ENCODE data around the gene GNB1.

The GNB1 gene

DNA sequence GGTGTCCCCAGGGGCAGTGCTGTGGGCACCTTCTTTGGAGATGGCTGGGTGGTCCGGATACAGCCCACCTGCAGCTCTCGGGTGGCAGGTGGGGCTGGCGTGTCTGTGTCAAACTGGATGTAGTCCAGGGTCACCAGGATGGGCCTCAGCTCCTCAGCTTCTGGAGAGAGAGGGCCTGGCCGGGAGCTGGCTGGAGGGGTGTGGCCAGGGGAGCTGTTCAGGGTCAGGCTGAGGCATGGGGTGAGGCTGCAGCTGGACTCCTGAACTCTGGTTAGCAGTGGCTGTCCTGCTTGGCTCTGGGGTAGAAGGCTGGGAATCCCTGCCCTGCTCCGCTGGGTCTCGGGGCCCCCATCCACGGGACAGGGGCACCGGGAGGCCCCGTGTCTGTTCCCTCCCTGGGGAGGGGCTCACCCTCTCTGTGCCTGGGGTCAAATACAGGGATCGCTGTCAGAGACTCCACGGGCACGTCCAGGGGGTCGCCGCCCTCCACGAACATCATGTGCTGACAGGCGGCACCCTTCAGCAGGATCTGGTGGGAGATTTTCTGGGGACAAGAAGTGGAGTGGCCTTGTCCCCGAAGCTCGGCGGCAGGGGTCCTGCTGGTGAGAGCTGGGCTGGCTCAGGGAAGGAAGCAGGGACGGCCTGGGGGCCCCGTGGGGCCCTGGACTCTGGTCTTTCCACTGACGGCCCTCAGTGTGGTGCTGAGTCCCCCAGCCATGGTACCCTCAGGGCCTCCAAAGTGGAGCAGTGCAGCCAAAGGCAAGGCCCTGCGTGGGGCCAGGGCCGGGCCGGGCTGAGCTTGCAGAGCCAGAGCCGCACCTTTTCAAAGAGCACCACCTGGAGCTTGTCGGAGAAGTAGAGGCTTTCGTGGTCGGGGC lies 32.3 kb upstream of the GNB1 start:
- no peak for DNase-seq (ENCODE audit: low spot score)

DNA sequence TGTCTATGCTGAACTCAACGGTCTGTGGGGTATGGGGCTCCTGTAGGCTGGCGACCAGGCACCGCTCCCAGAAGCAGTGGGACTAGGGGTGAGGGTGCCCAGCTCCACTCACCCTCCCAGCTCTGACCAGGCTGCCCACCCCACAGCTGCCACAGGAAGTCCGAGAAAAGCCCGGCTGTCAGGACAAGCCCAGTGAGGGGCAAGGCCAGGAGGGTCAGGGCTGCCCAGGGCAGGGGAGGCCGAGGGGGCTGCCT lies 31.7 kb upstream of the GNB1 start:
- DNase-seq (ENCODE audit: low spot score), result no peak

DNA sequence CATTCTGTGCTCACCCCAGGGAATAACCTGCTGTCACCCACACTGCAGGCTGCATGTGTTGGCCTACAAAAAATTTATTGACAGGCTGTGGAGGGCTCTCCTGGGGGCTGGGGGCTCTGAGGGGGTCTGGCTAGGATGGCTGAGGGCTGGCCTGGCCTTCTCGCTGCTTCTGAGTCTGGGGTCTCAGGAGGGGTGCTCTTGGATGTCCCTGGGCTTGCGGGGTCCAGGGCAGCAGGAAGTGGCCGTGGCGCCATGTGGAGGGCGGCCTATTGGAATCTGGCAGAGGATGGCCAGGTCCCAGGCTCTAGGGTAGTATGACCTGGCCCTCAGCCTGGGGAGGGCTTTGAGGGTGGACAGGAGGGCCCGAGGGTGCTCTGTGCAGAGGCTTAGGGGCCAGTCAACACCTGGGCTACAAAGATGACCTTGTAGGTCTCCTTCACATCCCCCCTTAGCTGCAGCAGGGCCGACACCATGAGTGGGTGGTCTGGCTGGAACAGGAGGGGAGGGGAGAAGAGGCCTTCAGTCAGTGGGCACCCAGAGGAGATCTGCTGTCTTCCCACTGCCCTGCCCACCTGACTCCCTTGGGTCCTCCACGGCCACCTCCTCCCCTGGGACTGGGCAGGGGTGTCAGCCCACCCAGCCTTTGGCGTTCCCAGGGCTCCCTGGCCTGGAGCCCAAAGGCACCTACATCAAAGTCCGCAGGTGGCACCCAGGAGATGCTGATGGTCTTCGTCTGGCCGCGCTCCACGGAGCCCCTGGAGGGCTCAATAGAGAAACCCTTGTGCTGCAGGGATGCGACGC lies 31.2 kb upstream of the GNB1 start:
- DNase-seq (ENCODE audit: low spot score), result no peak

DNA sequence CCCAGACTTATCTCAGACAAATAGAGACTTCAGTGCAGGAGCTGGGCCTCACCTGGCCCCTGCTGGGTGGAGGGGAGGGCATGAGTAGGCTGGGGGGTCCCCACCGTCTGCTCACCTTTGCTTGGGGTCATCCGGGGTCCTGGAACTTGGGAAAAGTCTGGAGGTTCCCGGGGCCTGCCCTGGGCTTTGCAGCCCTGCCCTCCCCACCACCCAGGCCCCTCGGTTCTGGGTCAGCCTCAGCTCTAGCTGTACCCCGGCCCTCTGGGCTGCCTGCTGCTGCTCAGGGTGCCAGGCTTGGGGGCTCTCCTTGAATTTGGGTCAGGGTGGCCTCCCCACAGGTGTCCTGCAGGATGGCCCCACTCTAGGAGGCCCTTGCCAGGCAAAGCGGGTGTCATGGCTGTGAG lies 30.6 kb upstream of the GNB1 start:
- DNase-seq (ENCODE audit: low spot score), result no peak

DNA sequence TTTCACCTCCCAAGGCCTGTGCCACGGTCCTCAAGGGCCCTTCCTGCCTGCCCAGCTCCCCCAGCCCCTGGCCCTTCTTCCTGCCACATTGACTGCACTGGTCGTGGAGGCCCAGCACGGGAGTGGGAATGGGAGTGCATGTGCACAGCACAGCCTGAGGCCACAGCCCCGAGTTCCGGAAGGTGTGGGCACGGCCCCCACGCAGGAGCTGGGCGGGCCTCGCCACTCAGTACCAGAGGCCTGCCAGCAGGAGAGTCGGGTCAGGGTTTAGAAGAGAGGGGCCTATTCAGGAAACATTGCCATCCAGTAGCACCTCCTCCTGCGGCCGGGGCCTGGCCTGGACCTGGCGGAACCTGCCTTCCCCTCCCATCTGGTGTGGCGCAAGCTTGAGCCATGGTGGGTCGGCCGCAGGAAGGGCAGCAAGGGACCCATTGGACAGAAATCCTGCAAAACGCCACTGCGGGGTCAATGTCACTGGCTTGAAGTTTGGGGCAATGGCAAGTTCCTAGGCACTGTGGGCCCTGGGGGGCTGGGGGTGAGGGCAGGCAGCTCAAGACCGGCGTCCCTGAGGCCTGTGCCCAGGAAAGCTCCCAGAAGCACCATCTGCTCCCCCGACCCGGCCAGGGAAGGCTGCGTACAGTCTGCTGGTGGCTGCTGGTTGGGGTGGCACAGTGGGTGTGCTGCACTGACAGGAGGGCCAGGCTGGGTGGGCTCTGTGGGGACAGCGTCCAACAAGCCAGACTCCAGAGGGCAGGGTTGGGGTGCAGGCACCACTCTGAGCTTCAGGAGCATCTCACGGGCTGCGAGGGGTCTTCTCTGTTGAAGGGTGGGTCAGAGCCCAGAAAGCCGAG lies 29.9 kb upstream of the GNB1 start:
- DNase-seq (ENCODE audit: low spot score), result no peak

DNA sequence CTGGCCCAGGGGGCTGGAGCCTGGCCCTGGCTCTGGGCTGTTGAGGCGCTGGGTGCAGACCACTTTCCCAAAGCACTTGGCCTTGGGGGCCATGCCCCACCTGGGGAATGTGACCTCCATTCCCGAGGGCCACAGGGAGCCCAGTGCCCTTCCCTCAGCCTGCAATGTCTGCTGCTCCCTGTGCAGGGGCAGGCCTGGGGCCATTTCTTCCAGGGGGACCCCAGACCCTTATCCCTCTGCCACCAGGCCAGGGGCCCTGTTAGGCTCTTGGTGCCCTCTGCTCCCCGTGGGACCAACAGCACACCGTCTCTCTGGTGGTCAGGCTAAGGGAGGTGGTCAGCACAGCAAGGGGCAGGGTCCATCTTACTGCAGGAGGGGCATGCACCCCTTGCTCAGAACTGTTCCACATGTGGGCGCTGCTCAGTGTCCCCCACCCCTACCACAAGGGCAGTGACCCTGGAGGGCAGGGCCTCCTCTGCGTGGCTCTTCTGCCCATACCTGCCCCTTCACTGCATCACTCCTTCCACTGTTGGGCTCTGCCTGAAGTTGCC lies 29.2 kb upstream of the GNB1 start:
- DNase-seq (ENCODE audit: low spot score), result no peak

DNA sequence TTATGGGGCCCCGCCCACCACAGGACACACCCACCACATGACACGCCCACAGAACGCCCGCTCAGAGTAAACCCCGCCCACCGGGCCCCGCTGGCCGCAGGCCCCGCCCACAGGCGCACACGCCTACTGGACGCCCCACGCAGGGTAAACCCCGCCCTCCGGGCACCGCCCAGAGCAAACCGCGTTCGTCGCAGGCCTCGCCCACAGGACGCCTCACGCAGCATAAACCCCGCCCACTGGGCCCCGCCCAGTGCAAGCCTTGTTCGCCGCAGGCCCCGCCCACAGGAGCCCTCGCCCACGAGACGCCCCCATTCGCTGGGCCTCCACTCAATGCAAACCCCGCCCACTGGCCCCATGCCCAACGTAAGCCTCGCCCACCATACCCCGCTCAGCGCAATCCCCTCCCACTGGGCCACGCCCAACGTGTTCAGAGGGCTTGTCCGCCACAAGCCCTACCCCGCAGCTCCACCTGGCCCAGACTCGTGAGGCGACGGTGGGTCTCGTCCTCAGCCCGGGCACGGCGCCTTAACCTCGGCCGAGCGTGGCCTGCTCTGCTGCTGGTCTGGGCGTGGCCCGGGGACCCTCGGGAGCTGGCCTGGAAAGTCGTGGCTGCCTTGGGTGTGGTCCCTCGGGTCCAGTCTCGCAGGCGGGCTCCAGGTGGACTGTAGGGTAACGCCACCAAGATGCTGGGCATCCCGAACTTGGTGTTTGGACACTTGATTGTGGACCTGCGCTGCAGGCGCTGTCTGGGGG lies 28.6 kb upstream of the GNB1 start:
- peak; percentile 100 for DNase-seq (ENCODE audit: low spot score)

DNA sequence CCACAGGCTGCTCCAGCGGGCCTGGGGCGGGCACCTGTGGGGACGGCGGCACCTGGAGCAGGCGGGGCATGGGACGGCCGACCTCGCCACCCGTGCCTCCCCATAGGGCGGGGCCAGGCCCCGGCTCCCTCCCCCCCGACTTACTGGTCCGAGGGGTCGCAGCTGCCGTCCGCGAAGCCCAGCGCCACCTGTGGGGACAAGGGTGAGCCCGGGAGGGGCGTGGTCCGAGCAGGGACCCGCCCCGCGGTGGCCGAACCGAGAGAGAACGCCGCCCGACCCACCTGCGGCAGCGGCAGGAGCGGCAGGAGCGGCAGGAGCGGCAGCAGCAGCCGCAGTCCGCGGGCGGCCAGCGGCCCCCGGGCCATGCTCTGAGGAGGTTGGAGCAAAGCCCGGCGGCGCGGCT lies 28.0 kb upstream of the GNB1 start, which contains the start of gene TMEM52:
Gene TMEM52 (minus strand): TSS at position 379 of the 403 bp plus-strand sequence. CDS start 14 bp downstream, at position 365.
- DNase-seq (ENCODE audit: low spot score), result no peak

DNA sequence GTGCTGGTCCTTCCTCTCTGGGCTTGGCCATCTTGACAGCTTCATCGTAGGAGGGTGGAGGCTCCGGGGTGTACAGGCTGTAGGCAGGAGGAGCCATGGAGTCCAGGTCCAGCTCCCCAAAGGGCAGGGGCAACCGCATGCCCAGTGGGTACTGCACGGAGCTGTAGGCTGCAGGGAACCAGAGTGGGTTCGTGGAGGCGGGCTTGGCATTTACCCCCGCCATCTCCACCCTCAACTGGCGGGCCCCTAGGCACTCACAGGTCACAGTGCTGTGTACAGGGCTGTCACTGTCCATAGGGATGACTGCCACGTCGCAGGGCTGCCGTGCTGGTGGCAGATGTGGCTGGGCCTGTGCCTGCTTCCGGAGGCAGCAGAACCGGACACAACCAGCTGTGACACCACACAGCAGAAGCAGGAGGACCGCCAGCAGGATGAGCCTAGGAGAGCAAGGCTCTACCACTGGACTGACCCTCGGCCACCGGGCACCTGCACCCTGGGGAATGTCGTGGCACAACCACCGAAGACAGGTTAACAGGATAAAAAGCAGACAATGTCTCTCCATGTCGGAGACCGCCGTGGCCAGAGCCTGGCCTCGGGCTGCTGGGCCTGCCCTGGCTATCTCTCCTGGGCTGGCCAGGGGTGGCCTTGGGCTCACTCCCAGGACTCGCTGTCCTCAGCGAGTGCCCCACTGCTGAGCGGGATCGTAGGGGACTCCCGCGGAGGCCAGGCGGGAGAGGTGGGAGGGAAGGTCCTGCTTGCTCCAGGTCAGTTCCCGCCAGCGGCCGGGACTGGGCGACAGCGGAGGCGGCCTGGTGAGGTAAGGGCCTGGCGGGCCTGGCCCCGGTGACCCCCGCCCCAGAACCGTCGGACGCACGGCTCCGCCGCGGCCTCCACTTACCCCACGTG lies 27.4 kb upstream of the GNB1 start:
- no peak for DNase-seq (ENCODE audit: low spot score)

DNA sequence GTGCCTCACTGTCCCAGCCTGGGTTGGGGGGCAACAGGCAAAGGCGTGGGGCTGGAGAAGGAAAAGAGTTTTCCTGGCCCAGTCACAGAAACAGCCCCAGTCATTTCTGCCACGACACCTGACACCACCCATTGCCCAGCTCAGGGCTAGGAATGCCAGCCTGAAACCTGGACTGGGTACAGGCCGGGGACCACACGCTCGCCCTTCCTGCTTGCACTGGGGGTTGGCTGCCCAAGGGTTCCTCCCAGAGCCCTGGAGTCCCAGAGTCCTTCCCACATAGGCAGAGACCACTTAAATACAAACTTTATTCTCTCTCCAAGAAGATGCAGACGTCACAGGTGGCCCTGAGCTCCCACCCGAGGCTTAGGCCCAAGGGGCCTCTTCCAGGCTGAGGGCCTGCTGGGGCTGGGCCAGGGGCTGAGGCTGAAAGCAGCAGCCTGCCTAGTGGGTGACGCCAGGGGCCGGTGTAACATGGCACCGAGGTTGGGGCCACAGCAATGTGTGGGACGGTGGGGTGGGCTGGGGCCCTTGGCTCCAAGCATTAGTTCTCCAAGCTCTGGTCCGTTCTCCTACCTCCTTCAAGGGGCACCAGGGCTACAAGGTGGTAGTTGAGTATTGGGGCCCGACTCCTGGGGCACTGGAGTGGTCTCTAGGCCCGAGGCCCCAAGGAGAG lies 26.6 kb upstream of the GNB1 start:
- DNase-seq (ENCODE audit: low spot score), result no peak

DNA sequence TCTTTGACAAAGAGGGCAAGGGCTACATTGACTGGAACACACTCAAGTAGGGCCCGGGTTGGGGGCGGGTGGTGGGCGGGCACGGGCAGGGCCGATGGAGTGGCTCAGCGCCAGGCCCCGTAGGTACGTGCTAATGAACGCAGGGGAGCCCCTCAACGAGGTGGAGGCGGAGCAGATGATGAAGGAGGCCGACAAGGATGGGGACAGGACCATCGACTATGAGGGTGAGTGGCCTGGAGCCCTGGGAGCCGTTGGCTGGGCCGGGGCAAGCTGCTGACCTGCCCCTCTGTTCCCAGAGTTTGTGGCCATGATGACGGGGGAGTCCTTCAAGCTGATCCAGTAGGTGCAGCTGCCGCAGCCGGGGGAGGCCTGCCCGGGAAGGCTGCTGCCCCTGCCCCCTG lies 26.0 kb upstream of the GNB1 start:
- DNase-seq (ENCODE audit: low spot score), result no peak

DNA sequence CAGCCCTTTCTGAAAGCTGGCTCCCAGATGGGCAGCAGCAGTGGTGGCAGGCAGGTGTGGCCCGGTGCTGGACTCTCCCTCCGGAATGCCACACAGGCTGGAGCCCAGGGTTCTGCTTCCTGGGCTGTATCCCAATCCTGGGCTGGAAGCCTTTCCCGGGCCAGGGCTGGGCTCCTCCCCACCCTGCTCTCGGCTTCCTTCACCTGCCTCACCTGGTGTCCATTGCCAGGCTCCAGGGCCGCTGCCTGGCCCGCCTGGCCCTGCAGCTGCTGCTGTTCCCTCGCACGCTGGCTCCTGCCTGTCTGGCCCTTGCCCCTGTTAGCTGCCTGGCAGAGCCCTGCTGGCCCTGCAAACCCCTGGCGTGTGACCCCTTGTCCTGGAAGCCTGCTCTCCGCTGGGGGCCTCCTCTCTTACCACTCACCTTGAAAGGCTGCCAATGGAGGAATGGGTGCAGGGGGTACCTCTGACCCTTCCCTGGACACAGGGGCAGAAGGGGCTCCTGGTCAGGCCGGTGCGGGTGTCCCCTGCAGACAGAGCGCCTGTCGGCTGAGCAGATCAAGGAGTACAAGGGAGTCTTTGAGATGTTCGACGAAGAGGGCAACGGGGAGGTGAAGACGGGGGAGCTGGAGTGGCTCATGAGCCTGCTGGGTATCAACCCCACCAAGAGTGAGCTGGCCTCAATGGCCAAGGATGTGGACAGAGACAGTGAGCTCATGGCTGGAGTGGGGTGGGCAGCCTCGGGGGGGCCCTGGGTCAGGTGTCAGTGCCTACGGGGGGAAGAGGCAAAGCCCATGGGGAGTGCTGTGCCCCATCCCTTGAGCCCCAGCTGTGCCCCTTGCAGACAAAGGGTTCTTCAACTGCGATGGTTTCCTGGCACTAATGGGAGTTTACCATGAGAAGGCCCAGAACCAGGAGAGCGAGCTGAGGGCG lies 25.3 kb upstream of the GNB1 start:
- DNase-seq (ENCODE audit: low spot score), result no peak

DNA sequence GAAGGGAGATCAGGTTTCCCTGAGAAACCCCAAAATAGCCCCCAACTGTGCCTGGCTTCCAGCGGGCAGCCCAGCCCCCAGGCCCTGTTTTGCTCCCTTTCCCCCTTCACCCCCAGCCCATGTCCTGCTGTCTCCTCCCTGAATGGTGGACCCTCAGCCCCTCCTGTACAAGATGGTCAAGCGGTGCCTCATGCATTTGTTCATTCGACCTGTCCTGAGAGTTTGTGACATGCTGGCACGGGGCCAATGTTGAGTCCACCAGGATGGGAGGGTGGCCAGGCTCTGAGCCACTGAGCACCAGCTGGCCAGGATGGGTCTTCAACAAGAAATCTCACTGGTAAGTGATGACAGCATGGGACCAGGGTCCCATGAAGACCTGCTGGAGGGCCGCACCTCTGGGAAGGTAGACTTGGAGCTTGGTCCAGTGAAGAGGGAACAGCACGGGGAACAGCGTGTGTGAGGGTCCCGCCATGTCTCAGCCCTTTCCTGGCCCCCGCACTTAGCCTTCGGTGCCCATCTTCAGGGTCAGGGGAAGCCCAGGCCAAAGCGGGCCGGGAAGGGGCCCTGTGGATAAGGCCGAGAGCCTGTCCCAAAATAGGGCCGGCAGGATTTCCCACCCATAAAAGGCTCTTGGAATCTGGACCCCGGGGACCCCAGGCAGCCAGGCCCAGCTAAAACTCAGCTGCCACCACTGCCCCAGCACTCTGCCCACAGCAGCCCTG lies 24.2 kb upstream of the GNB1 start, which contains the start of gene CALML6:
Gene CALML6 (plus strand): TSS at position 290 of the 722 bp plus-strand sequence. CDS start 21 bp downstream, at position 311.
- DNase-seq (ENCODE audit: low spot score), result no peak

DNA sequence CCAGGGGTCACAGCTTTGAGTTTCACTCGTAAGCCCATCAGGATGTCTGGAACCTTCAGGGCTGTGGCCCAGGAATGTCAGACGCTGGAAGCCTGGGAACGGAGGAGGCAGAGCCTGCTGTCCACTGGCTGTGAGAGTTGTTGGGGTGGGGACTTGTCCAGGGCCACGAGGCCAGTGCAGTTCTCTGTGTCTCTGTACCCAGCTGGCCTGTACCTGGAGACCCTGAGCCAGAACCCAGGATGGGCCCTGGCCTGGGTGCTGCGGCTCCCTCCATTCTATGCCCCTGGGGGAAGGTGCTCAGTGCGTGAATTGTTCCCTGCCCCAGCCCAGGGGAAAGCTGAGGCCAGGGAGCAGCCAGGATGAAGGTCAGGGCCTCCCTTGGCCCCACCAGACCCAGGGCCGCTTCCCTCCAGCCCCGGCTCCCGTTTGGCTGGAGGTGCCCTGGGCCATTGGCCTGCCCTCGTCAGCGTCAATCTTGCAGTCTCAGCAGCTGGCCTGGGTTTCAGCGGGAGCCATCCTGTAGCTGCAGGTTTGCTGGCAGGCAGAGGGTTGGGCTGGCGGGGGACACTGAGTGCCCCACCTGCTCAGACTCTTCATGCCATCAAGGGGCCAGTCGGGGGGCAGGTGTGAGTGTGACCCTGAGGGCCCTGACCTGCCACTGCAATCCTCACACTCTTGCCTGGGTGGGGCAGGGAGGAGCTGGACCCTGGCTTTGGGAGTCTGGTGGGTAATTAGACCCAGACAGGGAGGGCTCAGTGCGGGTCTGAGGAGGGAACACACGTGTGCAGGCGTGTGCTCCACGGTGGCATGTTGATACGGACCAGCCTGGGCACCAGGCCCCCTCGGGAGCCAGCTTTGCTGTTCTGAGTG lies 23.4 kb upstream of the GNB1 start:
- no peak for DNase-seq (ENCODE audit: low spot score)

DNA sequence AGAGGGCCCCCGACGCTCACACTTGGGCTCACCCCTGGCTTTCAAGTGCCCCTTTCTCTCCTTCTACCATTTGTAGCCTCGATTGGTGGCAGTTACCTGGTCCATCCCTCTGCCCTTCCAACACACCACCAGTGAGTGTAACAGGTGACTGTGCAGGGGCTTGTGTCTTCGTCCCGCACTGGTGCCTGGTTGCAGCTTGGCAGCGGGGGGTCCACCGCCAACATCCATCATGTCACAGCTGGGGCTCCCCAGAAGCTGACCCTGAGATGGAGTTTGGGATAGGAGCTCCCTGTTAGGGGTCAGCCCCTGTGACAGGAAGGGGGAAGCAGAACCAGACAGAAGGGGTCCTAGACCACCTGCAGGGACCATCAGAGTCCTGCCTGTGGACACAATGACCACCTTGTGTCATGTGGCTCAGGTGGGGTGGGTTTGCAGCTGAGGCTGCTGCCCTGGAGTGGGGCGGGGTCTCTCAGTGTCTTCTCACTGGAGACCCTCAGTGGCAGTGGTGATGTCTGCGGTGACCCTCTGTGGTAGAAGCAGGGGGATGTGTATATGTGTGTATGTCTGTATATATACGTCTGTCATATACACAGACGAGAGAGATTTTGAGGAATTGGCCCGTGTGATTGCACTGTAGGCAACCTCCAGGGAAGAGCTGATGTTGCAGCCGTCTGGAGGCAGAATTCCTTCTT lies 20.6 kb upstream of the GNB1 start:
- DNase-seq (ENCODE audit: low spot score), result no peak

DNA sequence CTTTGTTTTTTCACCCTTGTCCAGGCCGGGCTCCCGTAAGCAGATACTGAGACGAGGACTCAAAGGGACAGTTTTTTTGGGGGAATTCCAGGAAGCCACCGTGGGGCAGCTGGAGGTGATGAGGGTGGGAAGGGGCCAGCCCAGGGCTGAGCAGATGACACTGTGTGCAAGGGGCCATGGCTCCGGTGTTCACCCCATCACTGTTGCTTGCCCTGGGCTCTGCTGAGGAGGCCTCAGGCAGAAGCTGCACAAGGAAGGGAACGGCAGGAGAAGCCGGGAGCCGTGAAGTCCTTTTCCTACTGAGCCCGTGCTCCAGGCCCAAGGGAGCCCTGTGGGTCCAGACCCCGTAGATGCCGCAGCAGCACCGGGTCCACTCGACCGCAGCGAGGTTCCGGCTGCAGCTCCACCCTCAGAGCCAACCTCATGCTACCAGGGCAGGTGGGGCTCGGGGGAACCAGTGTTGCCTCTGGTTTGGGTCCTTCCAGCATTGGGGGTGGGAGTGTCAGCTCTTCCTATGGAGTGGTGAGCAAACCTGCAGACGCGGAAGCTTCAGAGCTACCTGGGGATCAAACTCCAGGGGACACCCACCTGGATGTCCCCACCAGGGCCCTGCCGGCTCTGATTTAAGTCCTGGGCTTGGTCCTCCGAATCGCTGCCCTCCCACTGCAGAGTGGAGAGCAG lies 19.9 kb upstream of the GNB1 start:
- DNase-seq (ENCODE audit: low spot score), result no peak
